Central memory CD8-positive, alpha-beta T cell (primary cell): ENCODE data around the gene ACTL6A.
"Not testable (repeated sequence)": the region's sequence is repeated elsewhere in the genome, so short reads cannot be mapped to it uniquely, and the experiment has no call there.

Experiments used
- ATAC-seq: fragments of 150-1000 bp; cut with Tn5 transposase; replicated peaks from 2 replicates; pipeline ENCODE4 v1.10.0; 2022; ENCODE audit warnings: mild to moderate bottlenecking, moderate FRiP score, moderate number of reproducible peaks; ENCODE audit not compliant: poor library complexity, severe bottlenecking; ENCODE audit errors: extremely low read depth
- DNase-seq, 2 donors: peaks; one replicate each; pipeline ENCODE4 v3.0.0; 2021; ENCODE audit warnings: low spot score in 2 of 2
- H3K27ac Mint-ChIP-seq: one replicate; pipeline ENCODE4 v1.8.0; 2022; ENCODE audit warnings: low read depth, mild to moderate bottlenecking, moderate library complexity, mixed read lengths
- H3K27me3 Mint-ChIP-seq: one replicate; pipeline ENCODE4 v1.8.0; 2022; ENCODE audit warnings: mixed read lengths
- H3K36me3 Mint-ChIP-seq: one replicate; pipeline ENCODE4 v1.8.0; 2022; ENCODE audit warnings: mild to moderate bottlenecking, moderate library complexity, mixed read lengths; ENCODE audit not compliant: insufficient read depth
- H3K4me1 Mint-ChIP-seq: one replicate; pipeline ENCODE4 v1.8.0; 2022; ENCODE audit warnings: mixed read lengths
- H3K4me3 Mint-ChIP-seq: one replicate; pipeline ENCODE4 v1.8.0; 2022; ENCODE audit warnings: mild to moderate bottlenecking, moderate library complexity, mixed read lengths
- H3K9me3 Mint-ChIP-seq: one replicate; pipeline ENCODE4 v1.8.0; 2022; ENCODE audit warnings: mixed read lengths

Gene ACTL6A

GRCh38 chr3:179562591-179563270, at the start of gene ACTL6A:
Gene ACTL6A (plus strand): TSS chr3:179562926. CDS start chr3:179563093, 167 bp downstream.
- DNase-seq = peak; percentile 92 to 93

DNA sequence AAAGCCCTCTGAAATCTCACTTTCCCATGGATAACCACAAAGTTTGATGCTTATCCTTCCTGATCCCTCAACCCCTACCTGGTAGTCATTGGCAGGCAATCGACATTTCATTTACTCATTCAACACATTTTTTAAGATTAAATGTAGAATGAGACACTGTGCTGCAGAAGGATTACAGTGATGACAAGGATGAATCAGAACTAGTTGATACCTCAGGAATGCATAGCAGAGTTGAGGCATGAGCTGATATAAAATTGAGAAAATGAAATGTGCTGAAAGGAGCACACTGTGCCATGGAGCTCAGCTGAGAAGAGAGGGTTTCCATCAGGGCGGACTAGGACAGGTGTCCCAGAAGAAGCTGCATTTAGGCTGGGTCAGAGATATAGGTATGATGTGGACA, 48.9 kb upstream of the ACTL6A start:
- peaks cover 1% of the 10 kb centered on the region for H3K36me3 Mint-ChIP-seq
- no peak for DNase-seq
- no peak overlapping the region for H3K27ac Mint-ChIP-seq
- no peaks in the 10 kb centered on the region for H3K4me1 Mint-ChIP-seq
- peaks cover 15% of the 10 kb centered on the region for H3K27me3 Mint-ChIP-seq
- H3K9me3 Mint-ChIP-seq = peaks cover 20% of the 10 kb centered on the region
- no peak overlapping the region for H3K4me3 Mint-ChIP-seq
- ATAC-seq = no peak

More at GRCh38 chr3:179562591-179563270, at the start of gene ACTL6A:
- Mint-ChIP-seq H3K27ac (peak within 1 kb of the TSS; percentile 84), H3K4me1 (peaks cover 27% of the 10 kb centered on the region), H3K36me3 (peaks cover 7% of the 10 kb centered on the region), H3K27me3 (no peaks in the 10 kb centered on the region), H3K9me3 (no peaks in the 10 kb centered on the region), H3K4me3 (peak within 1 kb of the TSS; percentile 96)
- ATAC-seq = peak; percentile 95

GRCh38 chr3:179516461-179517251, 46.1 kb upstream of the ACTL6A start:
- ATAC-seq = not testable (repeated sequence)

GRCh38 chr3:179526482-179526881, 36.2 kb upstream of the ACTL6A start:
- Mint-ChIP-seq H3K4me3 (no peak overlapping the region), H3K4me1 (no peaks in the 10 kb centered on the region), H3K36me3 (no peaks in the 10 kb centered on the region), H3K27ac (no peak overlapping the region), H3K9me3 (no peaks in the 10 kb centered on the region), H3K27me3 (no peaks in the 10 kb centered on the region)
- ATAC-seq (no peak), DNase-seq (no peak)

More at GRCh38 chr3:179516461-179517251, 46.1 kb upstream of the ACTL6A start:
- peaks cover 15% of the 10 kb centered on the region for H3K27me3 Mint-ChIP-seq
- H3K36me3 Mint-ChIP-seq, H3K4me1 Mint-ChIP-seq, H3K27ac Mint-ChIP-seq, DNase-seq, H3K4me3 Mint-ChIP-seq: not testable (repeated sequence)
- H3K9me3 Mint-ChIP-seq = peaks cover 20% of the 10 kb centered on the region

GRCh38 chr3:179526989-179527391, 35.7 kb upstream of the ACTL6A start:
- H3K4me1 Mint-ChIP-seq = no peaks in the 10 kb centered on the region
- H3K36me3 Mint-ChIP-seq = no peaks in the 10 kb centered on the region
- H3K4me3 Mint-ChIP-seq = no peak overlapping the region
- DNase-seq (no peak), ATAC-seq (no peak)
- no peak overlapping the region for H3K27ac Mint-ChIP-seq
- no peaks in the 10 kb centered on the region for H3K27me3 Mint-ChIP-seq
- no peaks in the 10 kb centered on the region for H3K9me3 Mint-ChIP-seq

GRCh38 chr3:179528772-179529171, 34.0 kb upstream of the ACTL6A start:
- Mint-ChIP-seq H3K27me3 (no peaks in the 10 kb centered on the region), H3K4me3 (no peak overlapping the region), H3K4me1 (no peaks in the 10 kb centered on the region), H3K9me3 (no peaks in the 10 kb centered on the region), H3K36me3 (no peaks in the 10 kb centered on the region), H3K27ac (no peak overlapping the region)
- ATAC-seq (no peak), DNase-seq (no peak)

GRCh38 chr3:179531576-179531975, 31.1 kb upstream of the ACTL6A start:
- Mint-ChIP-seq H3K4me3 (no peak overlapping the region), H3K4me1 (no peaks in the 10 kb centered on the region), H3K27ac (no peak overlapping the region), H3K36me3 (no peaks in the 10 kb centered on the region), H3K27me3 (no peaks in the 10 kb centered on the region), H3K9me3 (no peaks in the 10 kb centered on the region)
- DNase-seq (no peak), ATAC-seq (no peak)

DNA sequence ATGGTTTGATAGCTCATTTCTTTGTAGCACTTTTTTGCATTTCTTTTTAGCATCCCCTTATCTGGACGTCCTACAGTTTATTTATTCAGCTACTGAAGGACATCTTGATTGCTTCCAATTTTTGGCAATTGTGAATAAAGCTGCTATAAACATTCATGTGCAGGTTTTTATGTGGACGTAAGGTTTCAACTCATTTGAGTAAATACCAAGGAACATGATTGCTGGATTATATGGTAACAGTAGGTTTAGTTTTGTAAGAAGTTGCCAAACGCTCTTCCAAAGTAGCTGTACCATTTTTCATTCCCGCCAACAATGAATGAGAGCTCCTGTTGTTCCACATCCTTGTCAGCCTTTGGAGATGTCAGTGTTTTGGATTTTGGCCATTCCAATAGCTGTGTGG, 29.5 kb upstream of the ACTL6A start:
- H3K27ac Mint-ChIP-seq = no peak overlapping the region
- ATAC-seq (no peak), DNase-seq (no peak)
- no peaks in the 10 kb centered on the region for H3K4me1 Mint-ChIP-seq
- no peaks in the 10 kb centered on the region for H3K9me3 Mint-ChIP-seq
- no peaks in the 10 kb centered on the region for H3K27me3 Mint-ChIP-seq
- no peak overlapping the region for H3K4me3 Mint-ChIP-seq
- H3K36me3 Mint-ChIP-seq = no peaks in the 10 kb centered on the region

DNA sequence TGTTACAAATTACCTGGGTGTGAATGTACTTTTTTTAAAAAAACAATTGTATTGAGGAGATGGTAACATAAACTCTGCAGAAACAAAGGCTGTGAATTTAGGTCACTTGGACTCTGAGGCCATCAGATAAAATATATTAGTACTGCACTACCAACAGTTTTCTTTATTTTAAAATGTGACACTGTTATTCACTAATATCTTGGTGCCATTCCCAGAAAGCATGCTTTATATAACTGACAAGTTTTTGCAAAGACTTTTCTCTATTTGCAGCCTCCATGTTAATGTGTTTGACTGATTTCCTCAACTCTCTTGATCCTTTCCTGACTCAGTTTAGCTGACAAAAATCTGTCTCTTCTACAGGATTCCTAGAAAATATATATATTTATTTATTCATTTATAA, 26.5 kb upstream of the ACTL6A start:
- no peaks in the 10 kb centered on the region for H3K27me3 Mint-ChIP-seq
- H3K9me3 Mint-ChIP-seq = no peaks in the 10 kb centered on the region
- H3K4me1 Mint-ChIP-seq = no peaks in the 10 kb centered on the region
- H3K4me3 Mint-ChIP-seq = no peak overlapping the region
- ATAC-seq (no peak), DNase-seq (no peak)
- H3K36me3 Mint-ChIP-seq = no peaks in the 10 kb centered on the region
- H3K27ac Mint-ChIP-seq = no peak overlapping the region

- H3K27ac Mint-ChIP-seq = no peak overlapping the region
- no peak for DNase-seq
- H3K9me3 Mint-ChIP-seq = no peaks in the 10 kb centered on the region
Observed at GRCh38 chr3:179541094-179541493, 21.6 kb upstream of the ACTL6A start.

DNA sequence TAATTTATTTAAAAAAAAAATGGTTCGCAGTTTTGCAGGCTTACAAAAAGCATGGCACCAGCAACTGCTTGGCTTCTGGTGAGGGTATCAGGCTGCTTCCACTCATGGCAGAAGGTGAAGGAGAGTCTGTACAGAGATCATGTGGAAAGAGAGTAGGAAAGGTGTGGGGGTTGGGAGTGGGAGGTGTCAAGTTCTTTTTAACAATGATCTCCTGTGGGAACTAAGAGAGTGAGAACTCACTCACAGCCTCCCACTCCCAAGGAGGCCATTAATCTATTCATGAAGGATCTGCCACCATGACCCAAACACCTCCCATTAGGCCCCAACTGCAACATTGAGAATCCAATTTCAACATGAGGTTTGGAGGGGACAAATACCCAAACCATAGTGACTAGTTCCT, 21.1 kb upstream of the ACTL6A start:
- no peak overlapping the region for H3K27ac Mint-ChIP-seq

More at GRCh38 chr3:179541094-179541493, 21.6 kb upstream of the ACTL6A start:
- H3K36me3 Mint-ChIP-seq = no peaks in the 10 kb centered on the region
- H3K4me1 Mint-ChIP-seq = no peaks in the 10 kb centered on the region
- peaks cover 9% of the 10 kb centered on the region for H3K27me3 Mint-ChIP-seq
- no peak overlapping the region for H3K4me3 Mint-ChIP-seq
- no peak for ATAC-seq

GRCh38 chr3:179542375-179542774, 20.4 kb upstream of the ACTL6A start:
- no peaks in the 10 kb centered on the region for H3K9me3 Mint-ChIP-seq
- DNase-seq (no peak), ATAC-seq (no peak)
- H3K36me3 Mint-ChIP-seq = no peaks in the 10 kb centered on the region
- H3K4me3 Mint-ChIP-seq = no peak overlapping the region
- H3K27me3 Mint-ChIP-seq = peaks cover 9% of the 10 kb centered on the region
- no peak overlapping the region for H3K27ac Mint-ChIP-seq
- no peaks in the 10 kb centered on the region for H3K4me1 Mint-ChIP-seq

More for the DNA sequence above, 21.1 kb upstream of the ACTL6A start:
- H3K27me3 Mint-ChIP-seq = peaks cover 9% of the 10 kb centered on the region
- DNase-seq (no peak), ATAC-seq (no peak)
- no peaks in the 10 kb centered on the region for H3K9me3 Mint-ChIP-seq
- H3K4me3 Mint-ChIP-seq = no peak overlapping the region
- H3K36me3 Mint-ChIP-seq = no peaks in the 10 kb centered on the region
- H3K4me1 Mint-ChIP-seq = no peaks in the 10 kb centered on the region
